GM13977 (cell line): ENCODE measurements around the gene PTCH2.

ENCODE experiments used
- DNase-seq: peaks from one replicate; pipeline ENCODE4 v3.0.0; 2012; ENCODE audit warnings: low spot score
- in situ Hi-C: fragments of 300-500 bp; cut with MboI; formaldehyde crosslinking; loops from one replicate; pipeline ENCODE4 v1.12.0; 2022; ENCODE audit warnings: low sequenced_read_pairs, low pct_unique_long_range_greater_than_20kb, mixed read lengths, inconsistent platforms; ENCODE audit not compliant: unreplicated experiment
- TF ChIP-seq, protein P1 (sequence below): IDR thresholded peaks from 2 replicates; pipeline ENCODE4 v1.5.1; 2012; ENCODE audit warnings: mild to moderate bottlenecking, control low read depth; ENCODE audit not compliant: insufficient read depth; ENCODE audit errors: extremely low read depth, missing control alignments

Gene PTCH2

DNA sequence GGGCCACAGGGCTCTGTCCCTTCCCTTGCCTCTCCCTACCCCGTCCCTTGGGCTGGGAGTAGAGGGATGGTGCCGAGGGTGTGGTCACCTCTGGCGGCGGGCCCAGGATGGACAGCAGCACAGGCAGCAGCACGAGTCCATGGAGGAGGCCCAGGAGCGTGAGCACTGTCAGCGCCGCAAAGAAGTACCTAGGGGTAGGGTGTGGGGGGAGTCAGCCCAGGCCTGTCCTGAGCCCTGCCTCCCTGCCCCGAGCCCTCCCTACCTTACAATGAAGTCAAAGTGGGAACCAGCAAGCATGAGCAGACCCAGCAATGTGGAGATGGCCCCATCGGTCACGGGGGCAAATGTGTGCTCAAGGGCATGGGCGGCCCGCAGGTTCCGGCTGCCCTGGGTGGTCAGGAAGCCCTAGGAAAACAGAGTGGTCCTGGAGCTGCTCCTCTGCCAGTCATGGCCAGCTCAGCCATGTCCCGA lies 20.0 kb downstream of the PTCH2 start:
- in situ Hi-C loops = no loop called here
- TF ChIP-seq, protein P1, sequence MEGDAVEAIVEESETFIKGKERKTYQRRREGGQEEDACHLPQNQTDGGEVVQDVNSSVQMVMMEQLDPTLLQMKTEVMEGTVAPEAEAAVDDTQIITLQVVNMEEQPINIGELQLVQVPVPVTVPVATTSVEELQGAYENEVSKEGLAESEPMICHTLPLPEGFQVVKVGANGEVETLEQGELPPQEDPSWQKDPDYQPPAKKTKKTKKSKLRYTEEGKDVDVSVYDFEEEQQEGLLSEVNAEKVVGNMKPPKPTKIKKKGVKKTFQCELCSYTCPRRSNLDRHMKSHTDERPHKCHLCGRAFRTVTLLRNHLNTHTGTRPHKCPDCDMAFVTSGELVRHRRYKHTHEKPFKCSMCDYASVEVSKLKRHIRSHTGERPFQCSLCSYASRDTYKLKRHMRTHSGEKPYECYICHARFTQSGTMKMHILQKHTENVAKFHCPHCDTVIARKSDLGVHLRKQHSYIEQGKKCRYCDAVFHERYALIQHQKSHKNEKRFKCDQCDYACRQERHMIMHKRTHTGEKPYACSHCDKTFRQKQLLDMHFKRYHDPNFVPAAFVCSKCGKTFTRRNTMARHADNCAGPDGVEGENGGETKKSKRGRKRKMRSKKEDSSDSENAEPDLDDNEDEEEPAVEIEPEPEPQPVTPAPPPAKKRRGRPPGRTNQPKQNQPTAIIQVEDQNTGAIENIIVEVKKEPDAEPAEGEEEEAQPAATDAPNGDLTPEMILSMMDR = no peak
- no peak for DNase-seq

DNA sequence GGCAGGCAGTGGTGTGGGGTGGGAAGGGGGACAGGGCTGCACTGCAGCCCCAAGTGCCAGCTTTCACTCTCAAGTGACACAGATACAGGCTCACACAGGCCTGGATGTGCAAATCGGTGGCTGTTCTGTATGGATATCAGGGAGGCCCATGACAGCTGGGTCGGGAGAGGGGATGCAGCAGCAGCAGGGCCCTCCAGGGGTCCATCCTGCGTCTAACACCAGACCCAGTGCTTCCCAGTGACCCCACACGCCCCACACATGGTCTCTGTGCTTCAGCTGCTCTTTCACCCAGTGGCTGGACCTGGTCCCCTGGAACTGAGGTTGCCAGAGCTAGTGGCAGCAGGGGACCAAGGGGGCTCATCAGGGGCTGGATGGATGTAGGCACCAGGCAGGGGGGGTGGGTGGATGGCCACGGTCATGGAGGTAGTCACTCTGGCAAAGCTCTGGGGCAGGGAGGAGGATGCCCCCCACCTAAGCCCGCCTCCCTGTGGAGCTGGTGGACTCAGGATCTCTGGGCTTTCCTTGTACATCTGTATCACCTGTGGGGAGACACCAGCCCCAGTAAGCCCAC lies 20.8 kb downstream of the PTCH2 start:
- in situ Hi-C loops = no loop called here
- DNase-seq = no peak
- TF ChIP-seq, protein P1 = no peak

- TF ChIP-seq, protein P1 = no peak
- DNase-seq = no peak
- in situ Hi-C loops = no loop called here
These were observed 21.8 kb downstream of the PTCH2 start for GRCh38 chr1:44821240-44821715.

- in situ Hi-C loops = no loop called here
- TF ChIP-seq, protein P1 = no peak
These were observed 22.5 kb downstream of the PTCH2 start for GRCh38 chr1:44820328-44821239.

GRCh38 chr1:44819608-44820327 lies 23.3 kb downstream of the PTCH2 start:
- in situ Hi-C loops = no loop called here
- TF ChIP-seq, protein P1 = no peak
- peak; percentile 91 for DNase-seq

More at GRCh38 chr1:44820328-44821239, 22.5 kb downstream of the PTCH2 start:
- no peak for DNase-seq

GRCh38 chr1:44819196-44819607 lies 23.9 kb downstream of the PTCH2 start:
- in situ Hi-C loops = no loop called here
- DNase-seq = peak; percentile 57
- TF ChIP-seq, protein P1 = no peak
